ENCODE measurements around the gene ETFA. TPM values are rescaled to one million over a fixed set of nuclear protein-coding genes. Genes with fewer than 3 reads are reported as not detected.

The ETFA gene
- total and polyA plus RNA-seq, 11 donors = 210 to 536 (median 309) TPM

GRCh38 chr15:76200083-76200465, 111.2 kb downstream of the ETFA start:
- WGBS, 4 donors = 95 to 100% (median 99%) methylated on average over 3 to 6 of the region's 6 CpGs
- H3K27ac ChIP-seq = no peak overlapping the region
- ATAC-seq (no peak), DNase-seq (peak in 1 of 5 donors; percentile 18)
- no peaks in the 10 kb centered on the region for H3K36me3 ChIP-seq
- no peaks in the 10 kb centered on the region for H3K9me3 ChIP-seq
- no peaks in the 10 kb centered on the region for H3K27me3 ChIP-seq
- peaks cover 3 to 38% (median 25%) of the 10 kb centered on the region in 12 donors for H3K4me1 ChIP-seq
- intact Hi-C loops (cut with DNase I) = no loop called here
- TF ChIP-seq CTCF (IDR thresholded peaks at IDR 0.05) (no peak), POLR2A (IDR thresholded peaks at IDR 0.05) (no peak)
- no peak overlapping the region for H3K4me3 ChIP-seq

GRCh38 chr15:76199106-76200082, 111.9 kb downstream of the ETFA start:
- WGBS, 4 donors = 61 to 67% (median 64%) methylated on average over 18 to 19 of the region's 19 CpGs
- H3K9me3 ChIP-seq = no peaks in the 10 kb centered on the region
- H3K27me3 ChIP-seq = no peaks in the 10 kb centered on the region
- intact Hi-C loops (cut with DNase I) = loop anchor here in 3 of 10 donors (10.0 kb wide), 2 partner anchors 115 to 665 kb away; partner anchors contain the start of gene ETFA (in 1 of the 3)
- ATAC-seq (peak; percentile 43 to 73 (median 56)), DNase-seq (peak; percentile 72 to 87 (median 76))
- no peak overlapping the region for H3K4me3 ChIP-seq
- no peaks in the 10 kb centered on the region for H3K36me3 ChIP-seq
- TF ChIP-seq POLR2A (IDR thresholded peaks at IDR 0.05) (no peak), CTCF (IDR thresholded peaks at IDR 0.05) (no peak)
- peak overlapping the region in 8 of 12 donors; percentile 17 to 81 (median 55) for H3K27ac ChIP-seq
- peaks cover 3 to 38% (median 25%) of the 10 kb centered on the region in 12 donors for H3K4me1 ChIP-seq

GRCh38 chr15:76198456-76199105, 112.7 kb downstream of the ETFA start:
- Histone ChIP-seq H3K27me3 (no peaks in the 10 kb centered on the region), H3K4me1 (peaks cover 3 to 38% (median 25%) of the 10 kb centered on the region in 12 donors), H3K36me3 (no peaks in the 10 kb centered on the region), H3K27ac (peak overlapping the region in 9 of 12 donors; percentile 9 to 81 (median 52)), H3K9me3 (no peaks in the 10 kb centered on the region), H3K4me3 (no peak overlapping the region)
- intact Hi-C loops (cut with DNase I) = loop anchor here in 3 of 10 donors (10.0 kb wide), 2 partner anchors 116 to 666 kb away; partner anchors contain the start of gene ETFA (in 1 of the 3)
- DNase-seq (peak in 1 of 5 donors; percentile 20), ATAC-seq (peak in 1 of 4 donors; percentile 1)
- WGBS, 4 donors = 96 to 100% (median 98%) methylated on average over 2 to 6 of the region's 6 CpGs
- TF ChIP-seq POLR2A (IDR thresholded peaks at IDR 0.05) (no peak), CTCF (IDR thresholded peaks at IDR 0.05) (no peak)
